Gastroesophageal sphincter (tissue), 4 donors: Measurements from ENCODE around the gene HIVEP2. TPM values are rescaled to one million over a fixed set of nuclear protein-coding genes. Genes with fewer than 3 reads are reported as not detected.

Experiments used
- ATAC-seq: fragments of 150-250 bp; one replicate; pipeline ENCODE4 v1.9.1; 2016; ENCODE audit warnings: mild to moderate bottlenecking, moderate library complexity
- H3K27ac ChIP-seq, 4 donors: fragments of 200-600 bp; sonication (generic) in 3 of 4; 1 replicate in 3 of 4; 2 replicates in 1 of 4; pipeline ENCODE4 v1.5.1; 2016 to 2019
- H3K27me3 ChIP-seq: fragments of 200-600 bp; sonication (generic); one replicate; pipeline ENCODE4 v1.5.1; 2019
- H3K36me3 ChIP-seq, 2 donors: fragments of 200-600 bp; sonication (generic); one replicate each; pipeline ENCODE4 v1.5.1; 2019; ENCODE audit warnings: control low read depth in 1 of 2
- H3K4me1 ChIP-seq, 3 donors: fragments of 200-600 bp; sonication (generic); 1 replicate in 2 of 3; 2 replicates in 1 of 3; pipeline ENCODE4 v1.5.1; 2016 to 2019; ENCODE audit warnings: control low read depth in 2 of 3
- H3K4me3 ChIP-seq, 2 donors: fragments of 200-600 bp; sonication (generic); one replicate each; pipeline ENCODE4 v1.5.1; 2019; ENCODE audit warnings: mild to moderate bottlenecking in 1 of 2, moderate library complexity in 1 of 2
- H3K9me3 ChIP-seq, 3 donors: fragments of 200-600 bp; sonication (generic); one replicate each; pipeline ENCODE4 v1.5.1; 2017 to 2019; ENCODE audit warnings: control low read depth in 2 of 3
- EP300 ChIP-seq: sonication (generic); formaldehyde crosslinking; IDR thresholded peaks from one replicate; pipeline ENCODE4 v1.6.1; 2017; ENCODE audit warnings: antibody characterized with exemption, mild to moderate bottlenecking
- POLR2A ChIP-seq, 2 donors: fragments of 450-650 bp; IDR thresholded peaks; one replicate each; pipeline ENCODE4 v1.6.1; 2017; ENCODE audit warnings: antibody characterized with exemption in 2 of 2, mild to moderate bottlenecking in 2 of 2, moderate library complexity in 1 of 2
- POLR2AphosphoS5 ChIP-seq: sonication (generic); formaldehyde crosslinking; IDR thresholded peaks from one replicate; pipeline ENCODE4 v1.6.1; 2017; ENCODE audit warnings: antibody characterized with exemption
- WGBS, 2 donors: methylation state at CpG; one replicate each; pipeline ENCODE4 v1.1.5; 2018; ENCODE audit warnings: low coverage in 1 of 2; 5-methylcytosine and 5-hydroxymethylcytosine counted together
- total RNA-seq, 4 donors: library from RNA; depleted of rRNA; stranded (reverse); fragments of >200 nt; gene quantifications; one replicate each; pipeline ENCODE4 v1.1.0, GENCODE V29; 2016
- TF ChIP-seq, protein P1 (sequence below), 4 experiments: fragments of 200-600 bp in 2 of 4; fragments of 450-650 bp in 2 of 4; sonication (generic) in 1 of 4; IDR thresholded peaks; one replicate each; pipeline ENCODE4 v1.5.1; 2017 to 2019; ENCODE audit warnings: antibody characterized with exemption in 4 of 4, mild to moderate bottlenecking in 2 of 4, moderate library complexity in 2 of 4

Gene HIVEP2
- total RNA-seq, 4 donors from 2014 or later, result 17.1 to 28.1 (median 24.9) TPM

DNA sequence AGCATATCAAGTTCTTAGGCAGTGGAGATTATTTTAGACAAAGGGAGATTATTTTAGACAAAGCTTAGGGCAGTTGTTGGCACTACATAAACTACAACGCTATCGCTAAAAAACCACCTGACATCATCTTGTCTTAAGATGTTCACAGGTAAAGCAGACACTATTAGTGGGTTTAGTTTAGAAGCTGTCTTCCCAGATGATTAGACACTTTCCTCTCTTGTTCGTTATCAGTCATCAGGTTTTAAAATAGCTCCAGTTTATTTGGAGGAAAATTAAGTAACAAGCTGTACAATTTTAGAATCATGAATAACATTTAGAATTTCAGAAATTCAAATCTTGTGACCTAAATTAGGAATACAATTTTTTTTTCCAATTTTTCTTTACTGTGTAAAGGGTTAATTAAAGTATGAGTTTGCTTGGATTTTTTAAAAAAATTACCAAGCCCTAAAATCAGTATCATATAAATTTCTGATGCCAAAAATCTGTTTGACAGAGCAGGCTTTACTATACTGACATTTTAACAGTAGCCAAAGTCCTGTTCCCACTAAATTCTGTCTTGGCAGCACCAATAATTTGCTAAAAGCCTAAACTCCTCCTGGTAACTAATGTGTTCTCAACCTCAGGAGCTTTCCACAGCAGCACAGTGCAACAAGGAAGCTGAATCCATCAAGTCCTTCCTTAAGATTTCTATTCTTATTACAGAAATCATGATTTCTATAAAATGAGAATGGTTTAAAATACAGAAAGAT, 109.0 kb downstream of the HIVEP2 start:
- WGBS, 2 donors, result 68 to 80% methylated on average over 3 of the region's 3 CpGs
- Histone ChIP-seq H3K4me1 (peaks cover 0 to 13% (median 0%) of the 10 kb centered on the region in 3 donors), H3K4me3 (no peak overlapping the region), H3K27ac (no peak overlapping the region), H3K27me3 (no peaks in the 10 kb centered on the region), H3K9me3 (no peaks in the 10 kb centered on the region), H3K36me3 (no peaks in the 10 kb centered on the region)
- ATAC-seq, result no peak
- TF ChIP-seq POLR2A (IDR thresholded peaks at IDR 0.05) (no peak), POLR2AphosphoS5 (no peak), EP300 (no peak)
- TF ChIP-seq, protein P1, sequence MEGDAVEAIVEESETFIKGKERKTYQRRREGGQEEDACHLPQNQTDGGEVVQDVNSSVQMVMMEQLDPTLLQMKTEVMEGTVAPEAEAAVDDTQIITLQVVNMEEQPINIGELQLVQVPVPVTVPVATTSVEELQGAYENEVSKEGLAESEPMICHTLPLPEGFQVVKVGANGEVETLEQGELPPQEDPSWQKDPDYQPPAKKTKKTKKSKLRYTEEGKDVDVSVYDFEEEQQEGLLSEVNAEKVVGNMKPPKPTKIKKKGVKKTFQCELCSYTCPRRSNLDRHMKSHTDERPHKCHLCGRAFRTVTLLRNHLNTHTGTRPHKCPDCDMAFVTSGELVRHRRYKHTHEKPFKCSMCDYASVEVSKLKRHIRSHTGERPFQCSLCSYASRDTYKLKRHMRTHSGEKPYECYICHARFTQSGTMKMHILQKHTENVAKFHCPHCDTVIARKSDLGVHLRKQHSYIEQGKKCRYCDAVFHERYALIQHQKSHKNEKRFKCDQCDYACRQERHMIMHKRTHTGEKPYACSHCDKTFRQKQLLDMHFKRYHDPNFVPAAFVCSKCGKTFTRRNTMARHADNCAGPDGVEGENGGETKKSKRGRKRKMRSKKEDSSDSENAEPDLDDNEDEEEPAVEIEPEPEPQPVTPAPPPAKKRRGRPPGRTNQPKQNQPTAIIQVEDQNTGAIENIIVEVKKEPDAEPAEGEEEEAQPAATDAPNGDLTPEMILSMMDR (IDR thresholded peaks at IDR 0.05), result no peak

DNA sequence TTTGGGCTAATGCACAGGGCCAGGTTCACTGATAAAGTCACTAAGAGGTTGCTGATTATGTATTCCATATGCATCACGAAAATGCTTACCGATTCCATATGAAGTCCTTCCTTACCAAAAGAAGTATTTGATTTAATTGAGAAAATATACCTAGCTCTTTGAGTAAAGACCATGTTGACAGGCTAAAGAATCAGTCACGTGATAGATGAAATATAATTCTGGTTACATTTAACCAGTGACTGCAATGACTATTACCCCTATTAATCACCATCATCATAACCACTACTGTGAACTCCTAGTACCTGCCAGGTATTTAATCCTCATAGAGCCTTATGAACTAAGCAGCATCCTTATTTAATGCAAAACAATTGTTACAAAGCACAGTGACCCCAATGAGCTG, 110.1 kb downstream of the HIVEP2 start:
- no peak for ATAC-seq
- TF ChIP-seq EP300 (no peak), POLR2AphosphoS5 (no peak)
- Histone ChIP-seq H3K9me3 (no peaks in the 10 kb centered on the region), H3K4me1 (peaks cover 0 to 17% (median 0%) of the 10 kb centered on the region in 3 donors), H3K4me3 (no peak overlapping the region), H3K36me3 (no peaks in the 10 kb centered on the region), H3K27ac (no peak overlapping the region), H3K27me3 (no peaks in the 10 kb centered on the region)
- WGBS, 2 donors, result 93 to 94% methylated on average over 3 of the region's 3 CpGs

- TF ChIP-seq, protein P1 (IDR thresholded peaks at IDR 0.05), result no peak
- TF ChIP-seq POLR2AphosphoS5 (no peak), EP300 (no peak), POLR2A (IDR thresholded peaks at IDR 0.05) (no peak)
- H3K27ac ChIP-seq, result no peak overlapping the region
- WGBS, 2 donors, result 90 to 100% methylated on average over 2 of the region's 2 CpGs
These were observed 111.2 kb downstream of the HIVEP2 start for GRCh38 chr6:142833798-142834197.

DNA sequence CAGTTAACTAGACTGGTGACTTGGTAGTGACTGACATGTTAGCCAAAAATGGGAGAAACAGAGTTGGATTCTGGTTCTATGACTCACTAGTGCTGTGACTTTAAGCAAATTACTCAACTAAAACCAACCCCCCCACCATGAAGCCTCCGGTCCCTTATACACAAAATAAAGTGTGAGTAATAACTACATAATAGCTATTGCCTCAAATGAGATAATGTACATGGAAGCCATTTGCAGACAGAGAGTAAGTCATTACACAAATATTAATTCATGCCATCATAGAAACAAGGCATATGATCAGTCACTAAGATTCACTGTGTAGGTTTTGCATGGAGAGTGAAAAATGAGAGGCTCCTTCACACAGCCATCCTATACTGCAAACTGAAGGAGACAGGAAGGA, 111.9 kb downstream of the HIVEP2 start:
- H3K27ac ChIP-seq, result no peak overlapping the region
- 25 to 36% methylated on average over 1 of the region's 1 CpG for whole genome bisulfite sequencing, 2 donors
- ATAC-seq, result no peak
- H3K4me1 ChIP-seq, result peaks cover 0 to 14% (median 0%) of the 10 kb centered on the region in 3 donors
- H3K27me3 ChIP-seq, result no peaks in the 10 kb centered on the region
- no peaks in the 10 kb centered on the region for H3K9me3 ChIP-seq
- TF ChIP-seq, protein P1 (IDR thresholded peaks at IDR 0.05), result no peak
- TF ChIP-seq POLR2A (IDR thresholded peaks at IDR 0.05) (no peak), POLR2AphosphoS5 (no peak), EP300 (no peak)
- no peaks in the 10 kb centered on the region for H3K36me3 ChIP-seq
- no peak overlapping the region for H3K4me3 ChIP-seq

More at GRCh38 chr6:142833798-142834197, 111.2 kb downstream of the HIVEP2 start:
- Histone ChIP-seq H3K4me1 (peaks cover 0 to 13% (median 0%) of the 10 kb centered on the region in 3 donors), H3K36me3 (no peaks in the 10 kb centered on the region), H3K9me3 (no peaks in the 10 kb centered on the region), H3K4me3 (no peak overlapping the region), H3K27me3 (no peaks in the 10 kb centered on the region)
- no peak for ATAC-seq

- no peaks in the 10 kb centered on the region for H3K9me3 ChIP-seq
- H3K36me3 ChIP-seq, result no peaks in the 10 kb centered on the region
- no peak overlapping the region for H3K4me3 ChIP-seq
- ATAC-seq, result no peak
- WGBS, 2 donors, result 100% methylated on average over 2 of the region's 6 CpGs
- TF ChIP-seq POLR2AphosphoS5, result no peak
- no peak for TF ChIP-seq EP300
- no peak for TF ChIP-seq POLR2A (IDR thresholded peaks at IDR 0.05)
- TF ChIP-seq, protein P1 (IDR thresholded peaks at IDR 0.05), result no peak
- H3K4me1 ChIP-seq, result peaks cover 0 to 21% (median 0%) of the 10 kb centered on the region in 3 donors
- H3K27me3 ChIP-seq, result no peaks in the 10 kb centered on the region
- H3K27ac ChIP-seq, result no peak overlapping the region
These were observed 114.2 kb downstream of the HIVEP2 start for GRCh38 chr6:142830807-142831206.
